SK-N-SH treated with all-trans-retinoic acid at 6 μM for 48 hours (cell line): ENCODE measurements around the gene VIT.
A peak's percentile ranks its signal among the peaks of the same experiment; 100 is the strongest.

Experiments used
- ATAC-seq: fragments of 200-7000 bp; cut with Tn5 transposase; 3 replicates; pipeline ENCODE4 v1.9.1; 2020; ENCODE audit warnings: mild to moderate bottlenecking, moderate library complexity
- ARNTL ChIP-seq: fragments of 450-650 bp; formaldehyde crosslinking; IDR thresholded peaks from 2 replicates; pipeline ENCODE4 v1.5.0; 2020; ENCODE audit warnings: low read depth, mild to moderate bottlenecking, moderate library complexity, borderline replicate concordance
- BACH2 ChIP-seq: fragments of 250-450 bp; sonication (Bioruptor Pico); IDR thresholded peaks from 2 replicates; pipeline ENCODE4 v1.9.0; 2021; ENCODE audit warnings: mild to moderate bottlenecking, borderline replicate concordance
- CSDC2 ChIP-seq: fragments of 250-450 bp; sonication (Bioruptor Pico); IDR thresholded peaks from 2 replicates; pipeline ENCODE4 v1.5.0; 2020; ENCODE audit warnings: mild to moderate bottlenecking, moderate library complexity
- ESRRG ChIP-seq: fragments of 250-450 bp; sonication (Bioruptor Pico); IDR thresholded peaks from 2 replicates; pipeline ENCODE4 v1.6.1; 2021; ENCODE audit warnings: mild to moderate bottlenecking
- GLIS3 ChIP-seq: fragments of 250-450 bp; sonication (Bioruptor Pico); IDR thresholded peaks from 2 replicates; pipeline ENCODE4 v1.5.0; 2020; ENCODE audit warnings: mild to moderate bottlenecking, moderate library complexity
- ISL1 ChIP-seq: fragments of 250-450 bp; sonication (Bioruptor Pico); IDR thresholded peaks from 2 replicates; pipeline ENCODE4 v2.1.2; 2022; ENCODE audit warnings: mild to moderate bottlenecking, moderate library complexity
- OSR1 ChIP-seq: fragments of 250-450 bp; sonication (Bioruptor Pico); IDR thresholded peaks from 2 replicates; pipeline ENCODE4 v1.8.0; 2022; ENCODE audit warnings: moderate library complexity, mild to moderate bottlenecking, inconsistent platforms
- PATZ1 ChIP-seq: fragments of 250-450 bp; sonication (Bioruptor Pico); IDR thresholded peaks from 2 replicates; pipeline ENCODE4 v1.8.0; 2020; ENCODE audit warnings: mild to moderate bottlenecking, moderate library complexity, borderline replicate concordance
- PPARA ChIP-seq: fragments of 250-450 bp; sonication (Bioruptor Pico); IDR thresholded peaks from 2 replicates; pipeline ENCODE4 v1.5.0; 2020; ENCODE audit warnings: mild to moderate bottlenecking, borderline replicate concordance
- RARB ChIP-seq: fragments of 250-450 bp; sonication (Bioruptor Pico); IDR thresholded peaks from 2 replicates; pipeline ENCODE4 v1.8.0; 2021; ENCODE audit warnings: mild to moderate bottlenecking, moderate library complexity
- TOX ChIP-seq: fragments of 250-450 bp; sonication (Bioruptor Pico); IDR thresholded peaks from 2 replicates; pipeline ENCODE4 v1.8.0; 2021; ENCODE audit warnings: mild to moderate bottlenecking, moderate library complexity, borderline replicate concordance
- TSHZ2 ChIP-seq: fragments of 250-450 bp; sonication (Bioruptor Pico); IDR thresholded peaks from 2 replicates; pipeline ENCODE4 v1.5.0; 2020; ENCODE audit warnings: mild to moderate bottlenecking, moderate library complexity
- ZFP3 ChIP-seq: fragments of 250-450 bp; sonication (Bioruptor Pico); IDR thresholded peaks from 2 replicates; pipeline ENCODE4 v1.5.0; 2020; ENCODE audit warnings: mild to moderate bottlenecking, moderate library complexity
- ZFP30 ChIP-seq: fragments of 450-650 bp; formaldehyde crosslinking; IDR thresholded peaks from 2 replicates; pipeline ENCODE4 v1.5.0; 2022; ENCODE audit warnings: mild to moderate bottlenecking, moderate library complexity
- ZNF565 ChIP-seq: fragments of 450-650 bp; formaldehyde crosslinking; conservative IDR thresholded peaks from 2 replicates; pipeline ENCODE4 v1.5.0; 2020; ENCODE audit warnings: low read depth, mild to moderate bottlenecking, moderate library complexity
- ZNF70 ChIP-seq: fragments of 450-650 bp; formaldehyde crosslinking; IDR thresholded peaks from 2 replicates; pipeline ENCODE4 v1.5.0; 2020; ENCODE audit warnings: mild to moderate bottlenecking, moderate library complexity
- ZNF8 ChIP-seq: fragments of 450-650 bp; formaldehyde crosslinking; IDR thresholded peaks from 2 replicates; pipeline ENCODE4 v1.5.0; 2020; ENCODE audit warnings: mild to moderate bottlenecking, moderate library complexity
- TF ChIP-seq, protein P1 (sequence below): fragments of 250-450 bp; sonication (Bioruptor Pico); IDR thresholded peaks from 2 replicates; pipeline ENCODE4 v1.5.1; 2020; ENCODE audit warnings: low read depth, mild to moderate bottlenecking, moderate library complexity
- TF ChIP-seq, protein P2 (sequence below): fragments of 250-450 bp; sonication (Bioruptor Pico); IDR thresholded peaks from 2 replicates; pipeline ENCODE4 v1.5.1; 2021; ENCODE audit warnings: mild to moderate bottlenecking, moderate library complexity

VIT gene

GRCh38 chr2:36658277-36658748 is 38.2 kb upstream of the VIT start (continued):
- TF ChIP-seq, protein P1, sequence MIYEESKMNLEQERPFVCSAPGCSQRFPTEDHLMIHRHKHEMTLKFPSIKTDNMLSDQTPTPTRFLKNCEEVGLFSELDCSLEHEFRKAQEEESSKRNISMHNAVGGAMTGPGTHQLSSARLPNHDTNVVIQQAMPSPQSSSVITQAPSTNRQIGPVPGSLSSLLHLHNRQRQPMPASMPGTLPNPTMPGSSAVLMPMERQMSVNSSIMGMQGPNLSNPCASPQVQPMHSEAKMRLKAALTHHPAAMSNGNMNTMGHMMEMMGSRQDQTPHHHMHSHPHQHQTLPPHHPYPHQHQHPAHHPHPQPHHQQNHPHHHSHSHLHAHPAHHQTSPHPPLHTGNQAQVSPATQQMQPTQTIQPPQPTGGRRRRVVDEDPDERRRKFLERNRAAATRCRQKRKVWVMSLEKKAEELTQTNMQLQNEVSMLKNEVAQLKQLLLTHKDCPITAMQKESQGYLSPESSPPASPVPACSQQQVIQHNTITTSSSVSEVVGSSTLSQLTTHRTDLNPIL (CRISPR knock-in tag), result no peak
- TF ChIP-seq TOX (CRISPR knock-in tag) (no peak), ESRRG (CRISPR knock-in tag) (no peak), OSR1 (CRISPR knock-in tag) (no peak), RARB (CRISPR knock-in tag) (no peak)

- no peak for ATAC-seq
- no peak for TF ChIP-seq GLIS3 (CRISPR knock-in tag)
- no peak for TF ChIP-seq CSDC2 (CRISPR knock-in tag)
- no peak for TF ChIP-seq TSHZ2
- no peak for TF ChIP-seq ESRRG (CRISPR knock-in tag)
- no peak for TF ChIP-seq OSR1 (CRISPR knock-in tag)
- TF ChIP-seq BACH2 (CRISPR knock-in tag), result no peak
- TF ChIP-seq, protein P1 (CRISPR knock-in tag), result no peak
- no peak for TF ChIP-seq ZFP3 (CRISPR knock-in tag)
These were observed 37.3 kb upstream of the VIT start for GRCh38 chr2:36659218-36659617.

GRCh38 chr2:36659872-36660312 is 36.6 kb upstream of the VIT start:
- TF ChIP-seq ZNF8 (CRISPR knock-in tag), result no peak
- TF ChIP-seq TOX (CRISPR knock-in tag), result no peak
- no peak for TF ChIP-seq PPARA
- TF ChIP-seq ARNTL, result no peak
- TF ChIP-seq, protein P1 (CRISPR knock-in tag), result no peak
- TF ChIP-seq ZFP3 (CRISPR knock-in tag), result no peak
- no peak for TF ChIP-seq ESRRG (CRISPR knock-in tag)
- TF ChIP-seq ISL1 (CRISPR knock-in tag), result no peak
- no peak for TF ChIP-seq RARB (CRISPR knock-in tag)
- no peak for TF ChIP-seq ZFP30 (CRISPR knock-in tag)
- no peak for TF ChIP-seq TSHZ2
- TF ChIP-seq ZNF565 (CRISPR knock-in tag), result no peak
- TF ChIP-seq, protein P2, sequence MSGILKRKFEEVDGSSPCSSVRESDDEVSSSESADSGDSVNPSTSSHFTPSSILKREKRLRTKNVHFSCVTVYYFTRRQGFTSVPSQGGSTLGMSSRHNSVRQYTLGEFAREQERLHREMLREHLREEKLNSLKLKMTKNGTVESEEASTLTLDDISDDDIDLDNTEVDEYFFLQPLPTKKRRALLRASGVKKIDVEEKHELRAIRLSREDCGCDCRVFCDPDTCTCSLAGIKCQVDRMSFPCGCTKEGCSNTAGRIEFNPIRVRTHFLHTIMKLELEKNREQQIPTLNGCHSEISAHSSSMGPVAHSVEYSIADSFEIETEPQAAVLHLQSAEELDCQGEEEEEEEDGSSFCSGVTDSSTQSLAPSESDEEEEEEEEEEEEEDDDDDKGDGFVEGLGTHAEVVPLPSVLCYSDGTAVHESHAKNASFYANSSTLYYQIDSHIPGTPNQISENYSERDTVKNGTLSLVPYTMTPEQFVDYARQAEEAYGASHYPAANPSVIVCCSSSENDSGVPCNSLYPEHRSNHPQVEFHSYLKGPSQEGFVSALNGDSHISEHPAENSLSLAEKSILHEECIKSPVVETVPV (CRISPR knock-in tag), result no peak
- TF ChIP-seq PATZ1, result no peak
- no peak for TF ChIP-seq ZNF70 (CRISPR knock-in tag)
- TF ChIP-seq GLIS3 (CRISPR knock-in tag), result no peak
- TF ChIP-seq BACH2 (CRISPR knock-in tag), result no peak
- ATAC-seq, result peak; percentile 5; the same call in 1 of the 3 replicates
